Measurements from ENCODE around the gene ATP1B4. TPM values are rescaled to one million over a fixed set of nuclear protein-coding genes. Genes with fewer than 3 reads are reported as not detected.

The ATP1B4 gene
- total and polyA plus RNA-seq, 9 of the 15 experiments (the other 6 are each of a cell fraction or from before 2014, with no cell fraction given) = 0.04 to 0.18 TPM; not detected in 7

DNA sequence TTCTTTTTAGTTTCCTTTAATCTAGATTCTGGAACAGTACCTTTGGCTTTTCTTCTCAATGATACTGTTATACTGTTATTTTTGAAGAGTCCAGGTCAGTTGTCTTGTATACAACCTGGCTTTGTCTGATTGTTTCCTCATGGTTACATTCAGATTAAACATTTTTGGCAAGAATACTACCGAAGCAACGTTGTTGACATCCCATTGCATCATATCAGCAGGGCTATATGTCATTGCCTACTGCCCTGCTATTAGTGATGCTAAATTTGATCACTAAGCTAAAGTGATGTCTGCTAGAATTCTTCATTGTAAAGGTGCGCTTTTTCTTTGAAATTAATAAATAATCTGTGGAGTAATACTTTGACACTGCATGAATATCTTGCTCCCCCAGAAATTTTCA, 5.8 kb upstream of the ATP1B4 start (continued):
- TF ChIP-seq MXI1 (IDR thresholded peaks at IDR 0.05; ENCODE audit: low read depth, low read length) (no peak), ZNF696 (CRISPR knock-in tag; conservative IDR thresholded peaks at IDR 0.05) (no peak), MEIS2 (IDR thresholded peaks at IDR 0.05; ENCODE audit: partially characterized antibody) (peak; percentile 44), NFRKB (IDR thresholded peaks at IDR 0.05; ENCODE audit: low read depth) (no peak), MEF2A (IDR thresholded peaks at IDR 0.05; ENCODE audit: control insufficient read depth, low read depth, low read length) (no peak), ATF7 (IDR thresholded peaks at IDR 0.05) (peak; percentile 70; the same call in 1 of the 2 replicates), FOXK1 (CRISPR knock-in tag; IDR thresholded peaks at IDR 0.05; ENCODE audit: borderline replicate concordance) (no peak), COPS2 (conservative IDR thresholded peaks at IDR 0.05) (no peak), JUND (IDR thresholded peaks at IDR 0.05; ENCODE audit: borderline replicate concordance, low read depth, low read length) (peak; percentile 43; the same call in 1 of the 2 replicates), JUND (tag; IDR thresholded peaks at IDR 0.05; ENCODE audit: borderline replicate concordance, low read depth, low read length) (no peak), CEBPG (CRISPR knock-in tag; IDR thresholded peaks at IDR 0.05) (peak; percentile 86), CEBPG (tag; conservative IDR thresholded peaks at IDR 0.05 in 1 of 2, IDR thresholded peaks at IDR 0.05 in 1 of 2) (peak; percentile 82 to 97), KDM2B (CRISPR knock-in tag; IDR thresholded peaks at IDR 0.05) (no peak), ZNF589 (CRISPR knock-in tag; IDR thresholded peaks at IDR 0.05; ENCODE audit: low read depth) (peak; percentile 62; the same call in 1 of the 2 replicates), ZNF175 (CRISPR knock-in tag; IDR thresholded peaks at IDR 0.05; ENCODE audit: low read depth) (peak; percentile 58; the same call in 1 of the 2 replicates)
- TF ChIP-seq, protein P1, sequence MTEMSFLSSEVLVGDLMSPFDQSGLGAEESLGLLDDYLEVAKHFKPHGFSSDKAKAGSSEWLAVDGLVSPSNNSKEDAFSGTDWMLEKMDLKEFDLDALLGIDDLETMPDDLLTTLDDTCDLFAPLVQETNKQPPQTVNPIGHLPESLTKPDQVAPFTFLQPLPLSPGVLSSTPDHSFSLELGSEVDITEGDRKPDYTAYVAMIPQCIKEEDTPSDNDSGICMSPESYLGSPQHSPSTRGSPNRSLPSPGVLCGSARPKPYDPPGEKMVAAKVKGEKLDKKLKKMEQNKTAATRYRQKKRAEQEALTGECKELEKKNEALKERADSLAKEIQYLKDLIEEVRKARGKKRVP (CRISPR knock-in tag; IDR thresholded peaks at IDR 0.05) = peak; percentile 82
- TF ChIP-seq, protein P2, sequence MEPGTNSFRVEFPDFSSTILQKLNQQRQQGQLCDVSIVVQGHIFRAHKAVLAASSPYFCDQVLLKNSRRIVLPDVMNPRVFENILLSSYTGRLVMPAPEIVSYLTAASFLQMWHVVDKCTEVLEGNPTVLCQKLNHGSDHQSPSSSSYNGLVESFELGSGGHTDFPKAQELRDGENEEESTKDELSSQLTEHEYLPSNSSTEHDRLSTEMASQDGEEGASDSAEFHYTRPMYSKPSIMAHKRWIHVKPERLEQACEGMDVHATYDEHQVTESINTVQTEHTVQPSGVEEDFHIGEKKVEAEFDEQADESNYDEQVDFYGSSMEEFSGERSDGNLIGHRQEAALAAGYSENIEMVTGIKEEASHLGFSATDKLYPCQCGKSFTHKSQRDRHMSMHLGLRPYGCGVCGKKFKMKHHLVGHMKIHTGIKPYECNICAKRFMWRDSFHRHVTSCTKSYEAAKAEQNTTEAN (CRISPR knock-in tag; IDR thresholded peaks at IDR 0.05) = no peak
- TF ChIP-seq, protein P3, sequence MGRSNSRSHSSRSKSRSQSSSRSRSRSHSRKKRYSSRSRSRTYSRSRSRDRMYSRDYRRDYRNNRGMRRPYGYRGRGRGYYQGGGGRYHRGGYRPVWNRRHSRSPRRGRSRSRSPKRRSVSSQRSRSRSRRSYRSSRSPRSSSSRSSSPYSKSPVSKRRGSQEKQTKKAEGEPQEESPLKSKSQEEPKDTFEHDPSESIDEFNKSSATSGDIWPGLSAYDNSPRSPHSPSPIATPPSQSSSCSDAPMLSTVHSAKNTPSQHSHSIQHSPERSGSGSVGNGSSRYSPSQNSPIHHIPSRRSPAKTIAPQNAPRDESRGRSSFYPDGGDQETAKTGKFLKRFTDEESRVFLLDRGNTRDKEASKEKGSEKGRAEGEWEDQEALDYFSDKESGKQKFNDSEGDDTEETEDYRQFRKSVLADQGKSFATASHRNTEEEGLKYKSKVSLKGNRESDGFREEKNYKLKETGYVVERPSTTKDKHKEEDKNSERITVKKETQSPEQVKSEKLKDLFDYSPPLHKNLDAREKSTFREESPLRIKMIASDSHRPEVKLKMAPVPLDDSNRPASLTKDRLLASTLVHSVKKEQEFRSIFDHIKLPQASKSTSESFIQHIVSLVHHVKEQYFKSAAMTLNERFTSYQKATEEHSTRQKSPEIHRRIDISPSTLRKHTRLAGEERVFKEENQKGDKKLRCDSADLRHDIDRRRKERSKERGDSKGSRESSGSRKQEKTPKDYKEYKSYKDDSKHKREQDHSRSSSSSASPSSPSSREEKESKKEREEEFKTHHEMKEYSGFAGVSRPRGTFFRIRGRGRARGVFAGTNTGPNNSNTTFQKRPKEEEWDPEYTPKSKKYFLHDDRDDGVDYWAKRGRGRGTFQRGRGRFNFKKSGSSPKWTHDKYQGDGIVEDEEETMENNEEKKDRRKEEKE (IDR thresholded peaks at IDR 0.05; ENCODE audit: borderline replicate concordance in 1 of 2, control insufficient read depth in 1 of 2, low read depth in 2 of 2, low read length in 1 of 2) = no peak
- TF ChIP-seq, protein P4, sequence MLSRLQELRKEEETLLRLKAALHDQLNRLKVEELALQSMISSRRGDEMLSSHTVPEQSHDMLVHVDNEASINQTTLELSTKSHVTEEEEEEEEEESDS (CRISPR knock-in tag; IDR thresholded peaks at IDR 0.05) = no peak
